NCI-H446 (cell line): ENCODE results near the gene COBL.

Experiments used
- DNase-seq, 2 experiments: peaks; one replicate each; lab custom pipeline; 2025; lab: John Stamatoyannopoulos, UW

The COBL gene

DNA sequence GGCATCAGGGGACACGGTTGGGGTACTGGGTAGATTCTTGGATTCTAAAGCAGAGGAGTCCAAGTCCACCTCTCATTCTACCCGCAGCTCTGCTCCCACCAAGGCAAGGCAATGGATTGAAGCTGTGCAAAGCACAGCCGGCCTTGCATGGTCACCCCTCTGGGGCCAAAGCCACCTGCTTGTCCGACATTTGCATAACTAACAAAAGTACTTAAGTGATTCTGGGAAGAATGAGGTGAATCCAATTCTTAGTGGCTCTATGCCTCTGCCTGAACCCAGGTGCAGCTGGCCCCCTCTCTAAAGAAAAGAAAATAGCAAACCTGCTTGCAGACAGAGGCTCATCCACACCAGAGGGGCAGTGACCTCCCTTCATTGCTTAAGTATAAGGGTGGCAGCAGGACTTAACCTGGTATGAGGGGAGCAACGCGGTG lies 10.7 kb upstream of the COBL start:
- DNase-seq = no peak

DNA sequence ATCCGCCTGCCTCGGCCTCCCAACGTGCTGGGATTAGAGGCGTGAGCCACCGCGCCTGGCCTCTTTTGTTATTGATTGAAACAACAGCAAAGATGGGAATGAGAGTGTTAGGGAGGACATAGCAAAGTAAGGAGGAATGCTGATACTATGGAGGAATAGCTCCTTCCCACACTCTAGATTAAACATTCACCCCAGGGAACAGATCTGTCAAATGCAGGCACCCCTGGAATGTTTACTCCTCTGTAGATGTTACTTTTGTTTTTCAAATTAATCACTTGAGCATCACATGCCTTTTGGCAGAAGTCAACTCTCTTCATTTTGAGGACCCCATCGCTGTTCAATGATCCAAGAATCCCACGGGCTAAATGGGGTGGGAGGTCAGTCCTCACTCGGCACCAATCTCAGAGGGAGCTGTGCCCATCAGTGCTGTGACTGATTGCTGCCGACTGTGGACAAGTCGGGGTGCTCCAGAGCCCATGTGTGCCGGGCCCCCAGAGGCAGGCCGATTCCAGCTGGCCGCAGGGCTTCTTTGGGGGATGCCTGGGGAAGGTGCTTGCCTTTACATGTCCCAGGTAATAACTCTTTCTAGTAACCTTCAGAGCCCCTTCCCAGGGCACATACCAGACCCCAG lies 10.2 kb upstream of the COBL start:
- no peak for DNase-seq

DNA sequence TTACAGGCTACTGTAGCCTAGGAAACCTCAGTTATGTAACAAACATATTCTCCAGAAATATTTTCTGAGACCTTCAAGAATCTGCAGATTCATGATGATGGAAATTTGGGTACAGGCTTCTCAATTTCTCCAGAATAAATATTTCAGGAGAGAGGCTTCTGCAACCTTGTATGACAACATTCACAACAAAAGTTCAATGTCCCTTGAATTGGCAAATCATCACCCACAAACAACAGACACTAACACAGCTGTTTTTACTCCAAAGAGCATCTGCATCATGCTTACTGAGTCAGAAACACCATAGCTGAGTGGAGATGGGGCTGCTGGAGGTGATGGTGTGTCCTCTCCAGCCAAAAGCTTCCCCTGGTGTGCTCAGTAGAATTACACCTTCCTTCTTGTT lies 9.3 kb upstream of the COBL start:
- no peak for DNase-seq

DNA sequence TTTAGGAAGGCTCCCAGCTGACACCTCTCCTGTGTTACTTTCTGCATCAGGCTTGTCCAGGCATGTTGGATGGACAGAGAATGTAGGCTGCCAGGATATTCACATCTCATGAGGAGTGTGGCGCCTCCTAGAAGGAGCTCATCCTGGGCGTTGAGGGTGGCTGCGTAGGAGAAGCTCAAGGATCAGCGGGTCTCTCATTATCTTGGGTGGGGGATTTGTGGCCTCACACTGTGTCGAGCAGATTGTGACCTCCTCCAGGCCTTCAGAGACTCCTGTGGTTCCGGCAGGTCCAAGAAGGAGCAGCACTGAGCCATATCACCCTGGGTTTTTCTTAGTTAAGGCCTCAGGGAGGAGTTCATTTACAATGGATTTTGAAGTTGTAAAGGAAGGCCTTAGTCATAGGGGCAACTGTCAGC lies 8.7 kb upstream of the COBL start:
- peak in 1 of 2 experiments; percentile 41 for DNase-seq

DNA sequence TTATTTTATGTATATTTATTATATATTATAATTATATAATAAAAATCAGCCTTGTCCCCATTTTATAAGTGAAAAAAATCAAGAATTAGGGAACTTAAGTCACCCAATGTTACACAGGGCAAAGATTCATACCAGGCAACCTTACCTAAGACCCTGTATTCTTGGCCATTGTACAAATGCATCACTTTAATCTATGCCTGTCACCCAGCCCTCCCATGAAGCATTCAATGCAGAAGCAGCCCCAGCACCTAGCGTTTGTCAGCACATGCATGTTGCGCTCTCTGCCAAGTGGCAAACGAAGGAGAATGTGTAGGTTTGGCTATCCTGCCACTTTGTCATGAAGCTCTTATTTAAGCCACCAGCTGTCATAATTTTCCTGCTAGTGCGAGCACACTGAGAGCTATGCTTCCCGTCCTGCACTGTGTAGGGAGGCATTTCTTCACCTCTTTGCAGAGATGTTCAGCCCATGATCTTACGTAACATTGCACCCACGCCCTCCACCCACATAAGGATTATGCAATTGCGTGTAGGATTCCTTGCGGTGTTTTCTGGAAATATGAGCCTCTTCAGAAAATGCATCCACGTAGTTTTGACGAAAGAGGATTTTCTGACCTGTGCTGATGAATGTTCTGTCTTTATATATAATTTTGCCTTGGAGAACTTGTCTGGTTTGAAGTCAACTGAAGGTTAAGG lies 7.7 kb upstream of the COBL start:
- peak in 1 of 2 experiments; percentile 57 for DNase-seq

DNA sequence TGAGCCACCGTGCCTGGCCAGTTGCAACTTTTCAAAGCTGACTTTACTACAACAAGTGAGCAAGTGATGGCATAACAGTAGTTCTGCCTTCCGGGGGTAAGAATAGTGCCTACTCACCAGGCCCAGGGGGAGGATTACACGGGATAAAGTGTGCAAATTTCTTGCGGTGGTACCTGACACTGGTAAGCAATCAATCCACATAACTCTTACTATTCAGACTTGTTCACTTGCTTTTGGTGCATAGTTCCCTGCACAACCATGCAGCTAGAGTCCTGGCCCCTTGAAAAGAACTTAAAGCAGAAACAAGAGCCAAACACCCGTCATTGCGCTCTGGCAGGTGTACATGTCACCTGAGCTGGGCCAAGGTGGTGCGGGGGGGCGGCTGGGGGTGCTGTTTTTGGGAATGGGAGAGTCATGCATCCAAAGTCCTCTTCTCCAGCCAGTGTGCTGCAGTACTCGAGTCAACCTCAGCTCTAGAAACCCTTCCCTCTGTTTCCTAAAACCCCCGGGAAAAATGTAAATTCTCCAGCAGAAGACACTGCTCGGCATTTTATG lies 5.4 kb upstream of the COBL start:
- no peak for DNase-seq

DNA sequence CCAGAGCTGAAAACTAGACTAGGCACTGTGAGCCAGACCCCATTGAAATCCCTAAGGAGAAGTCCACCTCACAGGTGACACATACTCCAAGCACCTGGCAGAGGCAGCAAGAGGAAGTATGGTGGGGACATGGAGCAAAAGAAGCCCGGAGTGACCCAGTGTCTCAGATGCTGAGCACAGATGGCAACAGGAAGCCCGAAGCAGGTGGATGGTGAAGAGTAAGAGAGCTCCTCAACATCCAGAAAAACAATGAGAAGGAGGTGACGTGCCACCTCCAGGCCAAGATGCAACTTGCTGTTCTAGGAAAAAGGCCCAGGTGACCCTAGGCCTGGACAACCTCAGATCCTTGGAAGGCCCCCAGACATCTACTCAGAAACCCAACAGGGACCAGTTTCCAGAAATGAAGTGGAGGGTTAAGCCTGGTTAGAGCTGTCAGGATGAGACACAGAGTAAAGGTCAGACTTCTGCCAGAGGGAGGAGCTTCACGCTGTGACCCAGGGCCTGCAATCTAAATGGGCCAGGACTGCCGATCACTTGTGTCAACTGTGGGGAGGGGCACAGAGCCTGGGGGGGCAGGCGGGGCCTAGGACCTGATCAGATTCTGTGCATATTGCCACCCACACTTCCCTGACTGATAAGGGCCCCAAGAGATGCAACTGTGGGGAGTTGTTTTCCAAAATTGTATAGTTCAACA lies 2.4 kb upstream of the COBL start:
- no peak for DNase-seq

DNA sequence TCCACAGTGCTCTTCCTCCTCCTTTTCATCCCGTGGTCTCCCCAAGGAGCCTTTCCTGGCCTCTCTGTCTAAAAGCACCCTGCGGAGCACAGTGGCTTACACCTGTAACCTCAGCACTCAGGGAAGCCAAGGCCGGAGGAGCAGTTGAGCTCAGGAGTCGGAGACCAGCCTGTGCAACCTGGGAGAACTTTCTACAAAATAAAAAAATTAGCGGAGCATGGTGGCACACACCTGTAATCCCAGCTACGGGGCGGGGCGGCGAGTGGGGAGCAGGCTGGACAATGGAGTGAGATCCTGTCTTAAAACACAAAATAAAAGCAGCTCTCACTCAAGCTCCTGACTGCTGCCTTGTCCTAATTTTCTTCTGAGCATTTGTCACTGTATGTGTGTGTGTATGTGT lies 1.4 kb upstream of the COBL start:
- DNase-seq = no peak

DNA sequence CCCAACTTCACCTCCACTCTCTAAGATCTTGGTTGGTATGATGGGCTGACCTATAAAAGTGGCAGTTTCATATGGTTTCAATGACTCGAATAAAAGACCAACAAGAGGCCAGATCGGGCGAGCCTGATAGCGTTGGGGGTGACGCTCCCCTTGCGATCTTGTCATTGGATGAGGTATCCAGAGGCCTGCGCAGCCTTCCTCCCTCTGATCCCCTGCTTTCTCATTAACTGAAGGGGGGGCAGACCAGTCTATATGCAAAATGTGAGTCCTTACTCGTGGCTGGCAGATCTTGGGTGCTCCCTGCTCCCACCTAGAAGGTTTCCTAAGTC lies 937 bp upstream of the COBL start:
- no peak for DNase-seq

DNA sequence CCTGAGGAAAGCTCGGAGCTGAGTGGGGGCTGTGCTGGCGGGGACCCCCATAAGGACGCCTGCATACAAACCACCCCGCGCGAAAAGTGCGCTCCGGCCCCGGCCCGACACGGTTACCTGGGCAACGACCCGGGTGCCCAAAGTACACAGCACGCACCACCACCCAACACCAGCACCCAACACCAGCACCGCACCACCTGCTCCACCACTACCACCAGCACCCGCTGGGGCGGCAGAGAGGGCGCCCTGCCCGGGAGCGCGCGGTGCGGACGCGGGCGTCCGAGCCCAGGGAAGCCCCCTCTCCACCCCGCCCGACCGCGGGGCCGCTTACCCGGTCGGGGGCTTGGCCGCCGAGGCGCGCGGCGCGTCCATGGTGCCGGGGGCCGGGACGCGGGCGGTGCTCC lies 345 bp downstream of the COBL start:
- no peak for DNase-seq

DNA sequence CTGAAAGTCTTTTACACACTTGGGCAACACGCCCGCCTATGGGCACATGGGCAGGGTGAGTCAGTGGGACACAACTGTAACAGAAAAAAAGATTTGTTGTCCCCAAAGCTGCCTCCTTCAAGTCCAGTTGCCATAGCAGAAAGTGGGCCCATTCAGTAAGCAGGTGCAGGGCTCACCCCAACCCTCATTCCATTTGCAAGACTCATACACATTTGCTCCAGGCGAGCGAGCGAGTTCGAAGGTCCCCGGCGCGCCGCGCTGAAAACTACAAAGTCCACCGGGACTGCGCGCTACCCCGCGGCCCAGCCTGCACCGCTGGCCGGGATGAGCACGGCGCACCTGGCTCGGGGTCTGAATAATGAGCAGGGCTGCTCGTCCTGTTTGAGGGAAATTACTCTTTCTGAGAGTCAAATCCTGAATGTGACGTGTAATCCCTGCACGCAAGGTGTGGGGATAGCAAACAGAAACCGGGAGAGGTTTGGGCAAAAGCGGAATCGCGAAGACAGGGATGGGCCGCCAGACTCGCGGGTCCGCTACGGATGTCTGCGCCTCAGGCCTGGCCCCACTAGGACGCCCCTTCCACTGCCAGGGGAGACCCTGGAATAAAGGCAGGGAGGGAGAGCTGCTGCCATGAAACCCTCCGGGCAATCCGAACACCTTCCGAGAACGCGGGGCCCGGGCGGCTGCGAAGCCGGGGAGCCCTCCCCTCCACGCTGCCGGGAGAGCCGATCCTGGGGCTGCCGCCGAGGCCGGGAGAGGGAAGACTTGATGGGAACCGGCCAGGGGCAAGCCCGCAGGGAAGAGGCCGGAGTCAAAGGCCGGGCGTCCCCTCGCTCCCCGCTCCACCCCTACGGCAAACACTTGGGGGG lies 982 bp downstream of the COBL start:
- DNase-seq = peak in 1 of 2 experiments; percentile 31

DNA sequence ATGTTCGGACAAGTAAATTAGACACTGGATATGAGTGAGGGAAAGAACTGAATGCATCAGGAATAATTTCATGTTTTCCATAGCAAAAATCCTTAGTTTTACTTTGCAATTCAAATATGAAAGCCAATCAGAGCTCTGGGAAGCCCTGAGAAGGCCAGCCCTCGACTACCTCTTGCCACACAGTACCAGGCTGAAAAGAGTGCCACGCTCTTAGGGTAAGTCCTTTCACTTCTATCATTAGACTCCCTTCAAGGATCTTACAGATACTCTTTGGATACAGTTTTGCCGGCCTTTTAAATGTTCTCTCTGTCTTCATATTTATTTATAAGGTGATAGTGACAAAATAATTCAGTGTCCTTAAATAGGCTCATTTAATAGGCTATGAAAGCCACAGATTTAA lies 1.9 kb downstream of the COBL start:
- DNase-seq = no peak

DNA sequence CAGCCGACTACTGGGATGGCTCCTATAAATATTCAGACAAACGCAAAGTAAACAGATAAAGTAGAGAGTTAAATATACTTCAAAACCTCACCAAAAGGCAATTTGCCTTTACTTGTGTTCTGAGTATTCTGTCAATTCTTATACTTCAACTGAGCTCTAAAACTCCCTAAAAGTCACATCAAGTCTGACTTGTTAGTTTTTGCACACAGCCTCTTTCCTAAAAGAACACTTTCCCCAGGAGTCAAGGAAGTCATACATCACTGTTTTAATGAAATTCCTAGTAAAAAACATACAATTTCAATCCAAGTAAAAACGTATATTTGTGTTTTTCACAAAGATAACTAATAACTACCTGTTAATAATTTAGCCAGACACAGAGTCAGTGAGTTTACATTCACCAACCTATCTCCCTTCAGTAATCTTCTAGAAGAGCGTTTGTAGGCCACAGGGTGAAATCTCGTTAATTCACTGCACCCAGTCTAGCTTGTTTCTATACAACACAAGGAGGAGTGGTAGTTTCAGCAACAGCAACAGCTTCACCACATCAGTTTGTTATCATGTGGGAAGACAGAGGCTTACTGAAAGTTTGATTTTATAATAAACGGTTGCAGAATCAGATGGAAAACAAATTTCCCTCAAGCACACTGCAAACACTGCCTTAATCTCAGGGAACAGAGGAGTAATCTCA lies 2.7 kb downstream of the COBL start:
- DNase-seq = no peak

DNA sequence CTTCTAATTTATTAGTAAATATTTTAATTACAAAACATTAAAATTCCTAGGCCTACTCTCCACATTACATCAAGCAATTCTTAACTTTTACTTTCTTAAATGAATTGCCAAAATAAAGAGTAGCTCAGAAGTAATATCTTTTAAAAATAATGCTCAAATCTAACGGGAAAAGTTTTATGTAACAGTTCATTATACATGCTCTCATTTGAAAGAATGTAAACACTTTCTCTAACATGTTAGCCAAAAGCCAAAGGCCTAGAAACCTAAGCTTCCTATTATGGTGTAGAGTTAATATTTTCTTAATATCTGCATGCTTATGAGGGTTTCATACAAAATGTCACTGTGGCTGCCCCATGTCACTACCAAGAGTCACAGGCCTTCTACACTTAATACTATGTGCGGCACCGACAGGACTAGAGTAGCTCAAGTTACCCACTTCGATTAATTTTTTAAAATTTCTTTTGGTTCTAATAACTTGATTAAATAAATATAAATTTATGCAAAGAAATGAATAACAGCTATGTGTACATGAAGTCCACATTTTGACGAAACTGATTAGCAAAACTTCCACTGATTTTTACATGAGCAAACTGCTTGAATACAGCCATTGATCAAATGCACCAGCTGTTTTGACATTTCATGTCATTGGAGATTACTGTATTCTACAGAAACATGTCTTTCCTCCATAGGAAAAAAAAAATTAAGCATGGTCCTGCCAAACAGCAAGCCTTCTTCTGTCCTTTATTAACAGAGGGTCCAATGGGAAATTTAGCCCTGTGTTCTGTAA lies 3.5 kb downstream of the COBL start:
- no peak for DNase-seq

DNA sequence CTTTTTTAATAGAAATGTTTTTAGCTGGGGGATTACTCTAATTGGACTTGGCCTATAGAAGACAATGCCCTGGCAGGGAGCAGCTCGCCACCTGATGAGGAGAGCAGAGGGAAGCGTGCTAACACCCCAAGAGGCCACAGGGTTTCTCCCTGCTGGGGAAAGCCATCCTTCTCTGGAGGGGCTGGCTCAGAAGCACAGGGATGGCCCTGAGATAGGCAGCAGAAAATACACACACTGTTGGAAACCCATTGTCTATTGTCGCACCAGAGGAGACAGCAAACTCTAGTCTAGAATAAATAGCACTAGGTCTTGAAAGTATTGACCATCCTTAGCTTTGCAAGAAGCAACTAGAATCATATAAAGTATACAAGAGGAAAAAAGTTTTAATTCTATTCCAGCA lies 5.4 kb downstream of the COBL start:
- DNase-seq = no peak

DNA sequence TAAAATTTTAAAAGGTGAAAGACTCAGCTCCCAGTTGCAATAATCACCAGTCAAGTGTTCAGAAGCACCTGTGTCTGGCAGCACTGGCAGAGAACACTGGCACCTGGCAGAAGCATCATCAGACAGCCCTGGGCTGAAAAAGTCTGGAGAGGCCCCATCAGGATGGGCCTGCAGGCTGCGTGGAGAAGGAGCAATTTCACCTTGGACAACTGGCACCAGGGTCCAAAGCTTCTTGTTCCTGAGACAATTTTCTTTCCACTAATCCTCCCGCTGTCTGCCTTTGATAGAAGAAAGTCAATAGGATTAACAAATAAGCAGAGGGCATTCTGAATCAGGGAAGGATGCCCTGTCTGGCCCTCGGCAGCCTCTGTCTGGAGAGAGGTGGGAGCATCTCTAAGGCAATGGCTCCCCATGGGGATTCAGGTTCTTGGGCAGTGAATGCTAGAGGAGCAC lies 6.5 kb downstream of the COBL start:
- DNase-seq = no peak

DNA sequence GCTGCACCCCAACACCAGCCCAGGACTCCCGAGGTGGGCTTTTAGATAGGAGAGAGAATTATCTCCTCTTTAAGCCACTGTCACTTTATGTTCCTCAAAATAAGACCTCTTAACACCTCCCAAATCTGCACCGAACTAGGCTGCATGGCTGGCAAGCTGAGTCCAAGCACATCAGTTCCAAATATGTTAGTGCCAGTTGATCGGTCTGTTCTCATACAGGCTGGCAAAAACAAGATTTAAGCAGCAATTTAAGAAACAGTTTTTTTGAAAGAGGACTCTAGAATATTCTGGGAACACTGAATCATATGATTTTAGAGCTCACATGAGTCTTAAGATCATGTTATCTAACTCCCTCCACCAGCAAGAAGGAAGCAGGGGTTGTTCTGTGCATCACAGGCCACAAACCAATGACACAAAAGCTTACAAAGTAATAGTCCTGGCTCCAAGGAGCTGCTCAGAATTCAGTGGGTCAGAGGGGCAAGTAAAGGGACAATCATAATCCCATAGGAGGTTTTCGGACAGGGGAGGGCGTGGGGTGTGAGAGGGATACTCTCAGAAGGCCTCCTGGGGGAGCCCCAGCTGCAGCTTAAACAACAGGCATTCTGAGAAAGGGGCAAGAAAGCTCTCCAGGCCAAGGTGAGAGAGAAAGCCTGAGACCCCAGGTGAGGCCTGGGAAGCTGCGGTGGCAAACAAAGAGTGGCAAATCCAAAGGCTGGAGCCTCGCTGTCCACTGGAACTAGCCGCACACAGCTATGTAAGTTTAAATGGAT lies 7.1 kb downstream of the COBL start:
- DNase-seq = no peak

DNA sequence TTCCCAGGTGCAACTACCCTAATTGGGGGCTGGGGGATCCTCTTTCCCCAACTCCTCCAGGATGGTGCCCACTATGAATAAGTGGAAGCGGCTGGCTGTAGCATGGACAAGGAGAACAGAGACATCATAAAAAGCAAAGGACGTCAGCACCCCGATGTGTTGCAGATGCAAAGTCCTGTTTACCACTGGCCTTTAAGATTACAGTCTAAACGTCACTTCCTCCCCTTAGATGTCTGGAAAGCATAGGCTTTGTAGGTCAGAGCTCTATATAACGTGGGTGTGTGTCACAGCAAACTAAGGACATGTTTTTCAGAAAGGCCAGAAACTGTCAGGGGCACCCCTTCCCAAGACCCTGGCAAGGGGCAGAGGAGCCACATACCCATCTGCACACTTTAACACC lies 7.9 kb downstream of the COBL start:
- no peak for DNase-seq

DNA sequence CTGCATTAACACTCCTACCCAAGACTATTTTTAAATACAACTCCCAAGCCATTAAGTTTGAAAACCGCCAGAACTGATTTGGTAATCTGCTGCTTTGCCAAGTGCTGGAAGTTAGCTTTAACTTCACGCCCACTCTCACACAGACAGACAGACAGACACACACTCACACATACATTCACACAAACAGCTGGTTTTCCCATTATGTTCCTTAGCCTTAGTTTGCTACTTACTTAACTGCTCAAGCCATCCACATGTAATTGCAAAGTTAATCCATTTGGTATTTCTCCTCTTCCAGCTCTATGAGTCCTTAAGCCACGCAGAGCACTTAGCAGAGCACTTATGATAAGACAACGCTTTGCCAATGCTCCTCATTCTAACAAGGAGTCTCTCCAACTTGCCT lies 8.3 kb downstream of the COBL start:
- no peak for DNase-seq

DNA sequence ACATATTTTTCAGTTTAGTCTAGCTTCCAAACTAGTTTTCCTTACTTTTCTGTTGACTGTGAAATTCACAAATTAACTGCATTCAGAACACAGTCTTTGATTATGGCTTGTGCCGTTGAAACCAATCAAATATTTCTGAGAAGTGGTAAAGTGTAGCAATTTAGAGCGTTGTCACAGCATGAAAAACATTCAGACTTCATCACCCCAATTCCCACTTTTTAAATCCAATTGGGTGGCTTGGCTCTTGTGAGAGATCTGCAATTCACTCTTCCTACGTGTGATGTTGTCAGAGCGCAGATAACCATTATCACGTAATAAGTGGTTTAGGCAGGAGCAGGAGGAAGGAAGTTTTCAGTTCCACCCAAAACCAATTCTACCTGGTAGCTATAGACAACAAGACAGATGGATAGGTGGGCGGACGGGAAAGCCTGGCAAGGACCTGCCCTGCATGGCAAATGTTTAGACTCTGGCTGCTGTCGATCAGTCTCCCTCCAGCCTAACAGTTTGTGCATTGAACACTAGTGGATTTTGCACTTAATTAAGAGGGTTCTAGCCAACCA lies 8.9 kb downstream of the COBL start:
- no peak for DNase-seq
